ENCODE results near the gene S100A1. TPM values are rescaled to one million over a fixed set of nuclear protein-coding genes. Genes with fewer than 3 reads are reported as not detected.

The S100A1 gene
- total and polyA plus RNA-seq, 4 donors = 0.31 to 1.8 (median 0.91) TPM; not detected in 1

DNA sequence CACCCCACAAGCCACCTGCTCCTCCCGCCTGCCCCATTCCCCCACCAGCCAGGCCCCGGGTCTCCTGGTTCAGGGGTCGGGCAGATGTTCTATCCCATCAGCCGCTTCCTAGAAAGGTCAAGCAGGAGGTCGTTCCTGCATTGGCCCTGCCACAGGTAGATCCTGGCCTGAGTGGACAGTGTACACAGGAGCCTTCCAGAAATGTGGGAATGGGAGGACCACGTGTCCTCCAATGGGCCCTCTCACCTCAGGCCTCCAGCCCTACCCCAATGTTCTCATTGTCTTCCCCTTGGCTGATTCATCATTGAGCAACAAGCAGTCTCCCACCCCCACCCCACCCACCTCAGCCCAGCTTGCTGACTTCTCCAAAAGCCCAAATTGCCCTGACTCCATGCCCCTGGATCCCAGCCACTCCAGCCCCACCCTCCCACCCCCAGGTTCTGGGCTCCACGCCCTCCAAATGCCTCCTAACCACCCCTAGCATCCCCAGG is 17.4 kb upstream of the S100A1 start:
- H3K36me3 ChIP-seq (ENCODE audit: control insufficient read depth in 4 of 4, insufficient read depth in 4 of 4, low read length in 4 of 4) = peaks cover 2 to 13% (median 4%) of the 10 kb centered on the region in 4 donors
- H3K27me3 ChIP-seq (ENCODE audit: control insufficient read depth in 3 of 3, insufficient read depth in 3 of 3, low read length in 2 of 3) = no peaks in the 10 kb centered on the region
- H3K4me1 ChIP-seq (ENCODE audit: control insufficient read depth in 5 of 5, insufficient read depth in 5 of 5, low read length in 5 of 5) = peaks cover 11 to 52% (median 29%) of the 10 kb centered on the region in 5 donors
- TF ChIP-seq, protein P1, sequence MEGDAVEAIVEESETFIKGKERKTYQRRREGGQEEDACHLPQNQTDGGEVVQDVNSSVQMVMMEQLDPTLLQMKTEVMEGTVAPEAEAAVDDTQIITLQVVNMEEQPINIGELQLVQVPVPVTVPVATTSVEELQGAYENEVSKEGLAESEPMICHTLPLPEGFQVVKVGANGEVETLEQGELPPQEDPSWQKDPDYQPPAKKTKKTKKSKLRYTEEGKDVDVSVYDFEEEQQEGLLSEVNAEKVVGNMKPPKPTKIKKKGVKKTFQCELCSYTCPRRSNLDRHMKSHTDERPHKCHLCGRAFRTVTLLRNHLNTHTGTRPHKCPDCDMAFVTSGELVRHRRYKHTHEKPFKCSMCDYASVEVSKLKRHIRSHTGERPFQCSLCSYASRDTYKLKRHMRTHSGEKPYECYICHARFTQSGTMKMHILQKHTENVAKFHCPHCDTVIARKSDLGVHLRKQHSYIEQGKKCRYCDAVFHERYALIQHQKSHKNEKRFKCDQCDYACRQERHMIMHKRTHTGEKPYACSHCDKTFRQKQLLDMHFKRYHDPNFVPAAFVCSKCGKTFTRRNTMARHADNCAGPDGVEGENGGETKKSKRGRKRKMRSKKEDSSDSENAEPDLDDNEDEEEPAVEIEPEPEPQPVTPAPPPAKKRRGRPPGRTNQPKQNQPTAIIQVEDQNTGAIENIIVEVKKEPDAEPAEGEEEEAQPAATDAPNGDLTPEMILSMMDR (IDR thresholded peaks at IDR 0.05; ENCODE audit: control extremely low read depth, extremely low read depth) = no peak
- ATAC-seq (ENCODE audit: insufficient read depth, low FRiP score) (no peak), DNase-seq (no peak)
- 83 to 87% methylated on average over 7 of the region's 7 CpGs for WGBS, 2 donors
- no peak overlapping the region for H3K4me3 ChIP-seq
- no peaks in the 10 kb centered on the region for H3K9me3 ChIP-seq (ENCODE audit: control insufficient read depth in 4 of 4, insufficient read depth in 3 of 4, low read length in 3 of 4)
- peak overlapping the region; percentile 25 to 94 for H3K27ac ChIP-seq (ENCODE audit: low read depth in 1 of 2, low read length in 1 of 2)
- H3K9ac ChIP-seq (ENCODE audit: insufficient read depth in 1 of 2, low read length in 2 of 2) = no peak overlapping the region

DNA sequence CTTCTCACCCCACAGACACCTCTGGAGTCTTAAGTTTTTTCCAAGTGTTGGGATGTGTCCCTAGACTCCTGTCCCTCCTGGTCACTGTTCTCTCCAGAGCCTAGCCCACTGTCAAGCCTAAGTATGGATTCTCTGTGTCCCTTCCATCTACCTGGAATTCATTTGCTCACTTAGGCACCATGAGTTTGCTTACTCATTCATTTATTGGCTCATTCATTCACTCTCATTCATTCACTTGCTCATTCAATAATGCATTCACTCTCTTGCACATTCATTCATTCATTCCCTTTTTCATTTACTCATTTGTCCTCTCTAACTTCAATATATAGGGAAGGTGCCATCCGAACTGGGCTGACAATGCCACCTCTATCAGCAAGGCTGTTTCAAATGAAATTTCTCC is 16.9 kb upstream of the S100A1 start:
- DNase-seq = no peak
- Histone ChIP-seq H3K4me1 (ENCODE audit: control insufficient read depth in 5 of 5, insufficient read depth in 5 of 5, low read length in 5 of 5) (peaks cover 11 to 54% (median 29%) of the 10 kb centered on the region in 5 donors), H3K27ac (ENCODE audit: low read depth in 1 of 2, low read length in 1 of 2) (peak overlapping the region in 1 of 2 donors; percentile 75), H3K9ac (ENCODE audit: insufficient read depth in 1 of 2, low read length in 2 of 2) (peak overlapping the region in 1 of 2 donors; percentile 43), H3K36me3 (ENCODE audit: control insufficient read depth in 4 of 4, insufficient read depth in 4 of 4, low read length in 4 of 4) (peaks cover 2 to 13% (median 4%) of the 10 kb centered on the region in 4 donors), H3K9me3 (ENCODE audit: control insufficient read depth in 4 of 4, insufficient read depth in 3 of 4, low read length in 3 of 4) (no peaks in the 10 kb centered on the region), H3K27me3 (ENCODE audit: control insufficient read depth in 3 of 3, insufficient read depth in 3 of 3, low read length in 2 of 3) (no peaks in the 10 kb centered on the region), H3K4me3 (peak overlapping the region; percentile 2)
- no peak for ATAC-seq (ENCODE audit: insufficient read depth, low FRiP score)
- WGBS, 2 donors = 78 to 90% methylated on average over 1 of the region's 1 CpG
- TF ChIP-seq, protein P1 (IDR thresholded peaks at IDR 0.05; ENCODE audit: control extremely low read depth, extremely low read depth) = no peak

DNA sequence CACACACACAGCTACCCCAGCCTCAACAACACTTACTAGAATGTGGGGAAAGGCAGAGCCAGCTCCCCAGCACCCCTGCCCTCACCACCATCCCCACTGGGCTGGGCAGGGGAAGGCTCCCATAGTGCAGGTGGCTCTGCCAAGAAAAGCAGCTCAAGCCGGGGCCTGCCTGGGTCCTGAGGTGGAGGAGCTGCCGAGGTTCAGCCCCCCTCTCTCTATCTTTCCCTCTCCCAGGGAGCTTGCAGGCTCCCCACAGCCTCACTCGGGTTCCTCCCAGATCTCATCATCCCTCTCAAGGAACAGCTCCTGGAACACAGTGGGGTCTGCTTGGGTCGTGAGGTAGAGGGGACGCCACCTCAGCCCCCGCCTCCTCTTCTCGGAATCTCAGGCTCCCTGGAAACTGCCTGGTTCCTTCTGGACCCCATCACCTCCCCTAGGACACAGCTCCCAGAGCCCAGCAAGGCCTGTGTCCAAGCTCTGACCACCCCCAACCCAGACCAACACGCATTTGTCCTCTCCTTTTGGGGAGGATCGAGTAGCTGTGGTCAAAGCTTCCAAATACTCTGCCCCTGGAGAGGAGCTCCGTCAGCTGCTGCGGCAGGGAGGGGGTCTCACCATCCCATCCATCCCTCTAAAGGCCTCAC is 16.0 kb upstream of the S100A1 start:
- Histone ChIP-seq H3K9ac (ENCODE audit: insufficient read depth in 1 of 2, low read length in 2 of 2) (peak overlapping the region; percentile 43 to 95), H3K36me3 (ENCODE audit: control insufficient read depth in 4 of 4, insufficient read depth in 4 of 4, low read length in 4 of 4) (peaks cover 0 to 6% (median 1%) of the 10 kb centered on the region in 4 donors), H3K4me1 (ENCODE audit: control insufficient read depth in 5 of 5, insufficient read depth in 5 of 5, low read length in 5 of 5) (peaks cover 11 to 63% (median 33%) of the 10 kb centered on the region in 5 donors), H3K9me3 (ENCODE audit: control insufficient read depth in 4 of 4, insufficient read depth in 3 of 4, low read length in 3 of 4) (no peaks in the 10 kb centered on the region), H3K27ac (ENCODE audit: low read depth in 1 of 2, low read length in 1 of 2) (peak overlapping the region; percentile 75 to 87), H3K4me3 (peak overlapping the region; percentile 15), H3K27me3 (ENCODE audit: control insufficient read depth in 3 of 3, insufficient read depth in 3 of 3, low read length in 2 of 3) (no peaks in the 10 kb centered on the region)
- DNase-seq (peak in 2 of 3 donors; percentile 38 to 47), ATAC-seq (ENCODE audit: insufficient read depth, low FRiP score) (no peak)
- TF ChIP-seq, protein P1 (IDR thresholded peaks at IDR 0.05; ENCODE audit: control extremely low read depth, extremely low read depth) = no peak
- WGBS, 2 donors = 67 to 81% methylated on average over 11 of the region's 11 CpGs

Data from lung (tissue), 12 donors.